ENCODE results near the gene METTL27. TPM values are rescaled to one million over a fixed set of nuclear protein-coding genes. Genes with fewer than 3 reads are reported as not detected.

The METTL27 gene
- total RNA-seq, 1 donor from 2014 or later, result not detected

DNA sequence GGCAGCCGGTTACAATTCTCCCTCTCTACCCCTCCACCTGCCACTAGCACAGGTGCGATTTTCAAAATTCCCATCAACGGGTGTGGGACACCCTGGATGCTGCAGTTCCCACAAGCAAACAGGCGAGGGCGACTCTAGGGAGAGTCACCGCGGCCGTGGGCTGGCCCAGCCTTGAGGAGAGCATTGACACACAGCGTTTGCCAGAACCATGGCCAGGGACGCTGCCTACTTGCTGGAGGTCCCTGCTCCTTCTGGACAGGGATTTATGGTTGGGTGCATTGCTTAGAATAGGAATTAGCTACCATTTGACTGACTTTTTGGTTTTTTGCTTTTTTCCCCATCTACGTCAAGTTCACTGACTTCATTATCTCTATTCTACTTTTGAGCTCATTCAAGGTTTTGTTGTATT lies 30.6 kb downstream of the METTL27 start:
- peak in 1 of 2 donors; percentile 81 for DNase-seq (ENCODE audit: extremely low spot score in 2 of 2)
- no peaks in the 10 kb centered on the region for H3K36me3 ChIP-seq
- intact Hi-C loops (cut with DNase I), result no loop called here
- no peak overlapping the region for H3K4me3 ChIP-seq
- TF ChIP-seq POLR2AphosphoS5 (IDR thresholded peaks at IDR 0.05; ENCODE audit: insufficient read depth in 1 of 2, low read depth in 1 of 2), result no peak
- TF ChIP-seq, protein P1, sequence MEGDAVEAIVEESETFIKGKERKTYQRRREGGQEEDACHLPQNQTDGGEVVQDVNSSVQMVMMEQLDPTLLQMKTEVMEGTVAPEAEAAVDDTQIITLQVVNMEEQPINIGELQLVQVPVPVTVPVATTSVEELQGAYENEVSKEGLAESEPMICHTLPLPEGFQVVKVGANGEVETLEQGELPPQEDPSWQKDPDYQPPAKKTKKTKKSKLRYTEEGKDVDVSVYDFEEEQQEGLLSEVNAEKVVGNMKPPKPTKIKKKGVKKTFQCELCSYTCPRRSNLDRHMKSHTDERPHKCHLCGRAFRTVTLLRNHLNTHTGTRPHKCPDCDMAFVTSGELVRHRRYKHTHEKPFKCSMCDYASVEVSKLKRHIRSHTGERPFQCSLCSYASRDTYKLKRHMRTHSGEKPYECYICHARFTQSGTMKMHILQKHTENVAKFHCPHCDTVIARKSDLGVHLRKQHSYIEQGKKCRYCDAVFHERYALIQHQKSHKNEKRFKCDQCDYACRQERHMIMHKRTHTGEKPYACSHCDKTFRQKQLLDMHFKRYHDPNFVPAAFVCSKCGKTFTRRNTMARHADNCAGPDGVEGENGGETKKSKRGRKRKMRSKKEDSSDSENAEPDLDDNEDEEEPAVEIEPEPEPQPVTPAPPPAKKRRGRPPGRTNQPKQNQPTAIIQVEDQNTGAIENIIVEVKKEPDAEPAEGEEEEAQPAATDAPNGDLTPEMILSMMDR (IDR thresholded peaks at IDR 0.05), result peak; percentile 22 to 72 (median 45)
- H3K9me3 ChIP-seq, result no peaks in the 10 kb centered on the region
- H3K27me3 ChIP-seq, result no peaks in the 10 kb centered on the region
- no peak overlapping the region for H3K27ac ChIP-seq
- no peaks in the 10 kb centered on the region for H3K4me1 ChIP-seq

- Histone ChIP-seq H3K4me3 (no peak overlapping the region), H3K27me3 (no peaks in the 10 kb centered on the region), H3K4me1 (no peaks in the 10 kb centered on the region), H3K9me3 (no peaks in the 10 kb centered on the region), H3K27ac (no peak overlapping the region), H3K36me3 (no peaks in the 10 kb centered on the region)
- no peak for DNase-seq (ENCODE audit: extremely low spot score in 2 of 2)
- intact Hi-C loops (cut with DNase I), result no loop called here
- TF ChIP-seq POLR2AphosphoS5 (IDR thresholded peaks at IDR 0.05; ENCODE audit: insufficient read depth in 1 of 2, low read depth in 1 of 2) (no peak), POLR2A (IDR thresholded peaks at IDR 0.05) (no peak)
- TF ChIP-seq, protein P1 (IDR thresholded peaks at IDR 0.05), result no peak
Measured at GRCh38 chr7:73810998-73811360, 31.3 kb downstream of the METTL27 start.

GRCh38 chr7:73809467-73809951 lies 32.8 kb downstream of the METTL27 start:
- peak in 1 of 2 donors; percentile 90 for DNase-seq (ENCODE audit: extremely low spot score in 2 of 2)
- no peaks in the 10 kb centered on the region for H3K27me3 ChIP-seq
- TF ChIP-seq, protein P1 (IDR thresholded peaks at IDR 0.05), result no peak
- no peak for TF ChIP-seq POLR2AphosphoS5 (IDR thresholded peaks at IDR 0.05; ENCODE audit: insufficient read depth in 1 of 2, low read depth in 1 of 2)
- no peak for TF ChIP-seq POLR2A (IDR thresholded peaks at IDR 0.05)
- H3K4me3 ChIP-seq, result no peak overlapping the region
- H3K27ac ChIP-seq, result no peak overlapping the region
- H3K36me3 ChIP-seq, result no peaks in the 10 kb centered on the region
- intact Hi-C loops (cut with DNase I), result no loop called here
- no peaks in the 10 kb centered on the region for H3K9me3 ChIP-seq
- no peaks in the 10 kb centered on the region for H3K4me1 ChIP-seq

DNA sequence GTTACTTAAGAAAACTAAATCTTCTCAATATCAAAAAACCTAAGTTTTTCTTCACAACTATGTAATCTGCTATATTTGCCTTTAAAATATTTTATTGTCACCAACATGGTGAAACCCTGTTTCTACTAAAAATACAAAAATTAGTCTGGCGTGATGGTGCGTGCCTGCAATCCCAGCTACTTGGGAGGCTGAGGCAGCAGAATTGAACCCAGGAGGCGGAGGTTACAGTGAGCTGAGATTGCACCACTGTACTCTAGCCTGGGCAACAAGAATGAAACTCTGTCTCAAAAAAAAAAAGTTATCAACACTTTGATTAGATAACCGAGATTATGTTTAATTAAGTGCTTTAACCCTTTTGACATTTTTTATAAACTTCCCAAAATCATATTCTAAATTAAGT lies 39.9 kb downstream of the METTL27 start:
- Histone ChIP-seq H3K4me1 (no peaks in the 10 kb centered on the region), H3K4me3 (no peak overlapping the region), H3K27me3 (no peaks in the 10 kb centered on the region), H3K9me3 (no peaks in the 10 kb centered on the region), H3K36me3 (no peaks in the 10 kb centered on the region), H3K27ac (no peak overlapping the region)
- intact Hi-C loops (cut with DNase I), result no loop called here
- no peak for TF ChIP-seq POLR2A (IDR thresholded peaks at IDR 0.05)
- no peak for TF ChIP-seq POLR2AphosphoS5 (IDR thresholded peaks at IDR 0.05; ENCODE audit: insufficient read depth in 1 of 2, low read depth in 1 of 2)
- TF ChIP-seq, protein P1 (IDR thresholded peaks at IDR 0.05), result no peak
- DNase-seq (ENCODE audit: extremely low spot score in 2 of 2), result no peak

GRCh38 chr7:73801577-73801976 lies 40.7 kb downstream of the METTL27 start:
- H3K4me1 ChIP-seq, result no peaks in the 10 kb centered on the region
- H3K27ac ChIP-seq, result no peak overlapping the region
- TF ChIP-seq POLR2A (IDR thresholded peaks at IDR 0.05), result no peak
- no peak for TF ChIP-seq POLR2AphosphoS5 (IDR thresholded peaks at IDR 0.05; ENCODE audit: insufficient read depth in 1 of 2, low read depth in 1 of 2)
- TF ChIP-seq, protein P1 (IDR thresholded peaks at IDR 0.05), result no peak
- no peaks in the 10 kb centered on the region for H3K9me3 ChIP-seq
- H3K36me3 ChIP-seq, result no peaks in the 10 kb centered on the region
- no peaks in the 10 kb centered on the region for H3K27me3 ChIP-seq
- intact Hi-C loops (cut with DNase I), result no loop called here
- DNase-seq (ENCODE audit: extremely low spot score in 2 of 2), result no peak
- no peak overlapping the region for H3K4me3 ChIP-seq
